ENCODE results near the gene TECTA.

TECTA gene

DNA sequence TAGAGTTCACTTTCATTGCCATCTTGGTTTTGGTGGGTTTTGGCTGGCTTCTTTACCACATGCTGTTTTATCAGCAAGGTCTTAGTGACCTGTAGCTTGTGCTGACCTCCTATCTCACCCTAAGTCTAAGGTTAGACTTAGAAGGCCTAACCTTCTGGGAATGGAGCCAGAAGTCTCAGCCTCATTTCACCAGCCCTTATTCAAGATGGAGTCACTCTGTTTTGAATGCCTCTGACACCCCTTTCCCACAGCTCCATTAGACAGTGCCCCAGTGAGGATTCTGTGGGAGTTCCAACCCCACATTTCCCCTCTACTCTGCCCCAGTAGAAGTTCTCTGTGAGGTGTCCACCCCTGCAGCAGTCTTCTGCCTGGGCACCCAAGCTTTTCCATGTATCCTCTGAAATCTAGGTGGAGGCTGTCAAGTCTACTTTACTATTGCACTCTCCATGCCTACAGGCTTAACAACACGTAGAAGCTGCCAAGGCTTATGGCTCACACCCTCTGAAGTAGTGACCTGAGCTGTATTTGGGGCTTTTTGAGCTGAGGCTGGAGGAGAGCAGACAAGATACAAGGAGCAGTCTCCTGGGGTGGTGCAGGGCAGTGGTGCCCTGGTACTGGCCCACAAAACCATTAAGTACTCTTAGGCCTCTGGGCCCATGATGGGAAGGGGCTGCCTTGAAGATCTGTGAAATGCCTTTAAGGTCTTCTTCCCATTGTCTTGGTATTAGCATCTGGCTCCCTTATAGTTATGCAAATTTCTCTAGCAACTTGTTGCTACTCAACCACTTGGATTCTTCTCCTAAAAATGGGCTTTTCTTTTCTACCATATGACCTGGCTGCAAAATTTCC lies 125.6 kb downstream of the TECTA start:
- Histone ChIP-seq H3F3A (ENCODE audit: insufficient read depth, low read length) (no peaks in the 10 kb centered on the region), H3K79me2 (ENCODE audit: low read length) (no peaks in the 10 kb centered on the region), H3K4me3 (ENCODE audit: low read length) (no peak overlapping the region), H3K27ac (ENCODE audit: low read length) (no peak overlapping the region), H3K4me2 (ENCODE audit: low read depth, low read length) (no peak overlapping the region), H4K20me1 (ENCODE audit: insufficient read depth, low read length) (no peaks in the 10 kb centered on the region), H3K9ac (ENCODE audit: low read length) (no peak overlapping the region), H3K9me2 (replicated peaks; ENCODE audit: insufficient read depth, low read length) (no peaks in the 10 kb centered on the region), H3K4me1 (ENCODE audit: low read length) (no peaks in the 10 kb centered on the region), H2AFZ (ENCODE audit: low read length) (no peak overlapping the region), H3K27me3 (replicated peaks; ENCODE audit: insufficient read depth, low read length) (no peaks in the 10 kb centered on the region), H3K9me3 (replicated peaks; ENCODE audit: insufficient read depth, low read length) (no peaks in the 10 kb centered on the region), H3K36me3 (replicated peaks; ENCODE audit: insufficient read depth, low read length) (no peaks in the 10 kb centered on the region)
- TF ChIP-seq, protein P1, sequence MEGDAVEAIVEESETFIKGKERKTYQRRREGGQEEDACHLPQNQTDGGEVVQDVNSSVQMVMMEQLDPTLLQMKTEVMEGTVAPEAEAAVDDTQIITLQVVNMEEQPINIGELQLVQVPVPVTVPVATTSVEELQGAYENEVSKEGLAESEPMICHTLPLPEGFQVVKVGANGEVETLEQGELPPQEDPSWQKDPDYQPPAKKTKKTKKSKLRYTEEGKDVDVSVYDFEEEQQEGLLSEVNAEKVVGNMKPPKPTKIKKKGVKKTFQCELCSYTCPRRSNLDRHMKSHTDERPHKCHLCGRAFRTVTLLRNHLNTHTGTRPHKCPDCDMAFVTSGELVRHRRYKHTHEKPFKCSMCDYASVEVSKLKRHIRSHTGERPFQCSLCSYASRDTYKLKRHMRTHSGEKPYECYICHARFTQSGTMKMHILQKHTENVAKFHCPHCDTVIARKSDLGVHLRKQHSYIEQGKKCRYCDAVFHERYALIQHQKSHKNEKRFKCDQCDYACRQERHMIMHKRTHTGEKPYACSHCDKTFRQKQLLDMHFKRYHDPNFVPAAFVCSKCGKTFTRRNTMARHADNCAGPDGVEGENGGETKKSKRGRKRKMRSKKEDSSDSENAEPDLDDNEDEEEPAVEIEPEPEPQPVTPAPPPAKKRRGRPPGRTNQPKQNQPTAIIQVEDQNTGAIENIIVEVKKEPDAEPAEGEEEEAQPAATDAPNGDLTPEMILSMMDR (IDR thresholded peaks at IDR 0.05; ENCODE audit: low read length): no peak
- TF ChIP-seq EZH2 (optimal IDR thresholded peaks at IDR 0.05; ENCODE audit: low read depth, low read length): no peak
- no peak for TF ChIP-seq EZH2phosphoT487 (IDR thresholded peaks at IDR 0.05; ENCODE audit: low read length)
- DNase-seq: no peak

- H3K9me2 ChIP-seq (replicated peaks; ENCODE audit: insufficient read depth, low read length): no peaks in the 10 kb centered on the region
- no peaks in the 10 kb centered on the region for H3F3A ChIP-seq (ENCODE audit: insufficient read depth, low read length)
- no peak overlapping the region for H2AFZ ChIP-seq (ENCODE audit: low read length)
- H4K20me1 ChIP-seq (ENCODE audit: insufficient read depth, low read length): no peaks in the 10 kb centered on the region
- TF ChIP-seq, protein P1 (IDR thresholded peaks at IDR 0.05; ENCODE audit: low read length): no peak
- TF ChIP-seq EZH2phosphoT487 (IDR thresholded peaks at IDR 0.05; ENCODE audit: low read length) (no peak), EZH2 (optimal IDR thresholded peaks at IDR 0.05; ENCODE audit: low read depth, low read length) (no peak)
- H3K36me3 ChIP-seq (replicated peaks; ENCODE audit: insufficient read depth, low read length): no peaks in the 10 kb centered on the region
- H3K79me2 ChIP-seq (ENCODE audit: low read length): no peaks in the 10 kb centered on the region
- H3K4me2 ChIP-seq (ENCODE audit: low read depth, low read length): no peak overlapping the region
- H3K9me3 ChIP-seq (replicated peaks; ENCODE audit: insufficient read depth, low read length): no peaks in the 10 kb centered on the region
- H3K27ac ChIP-seq (ENCODE audit: low read length): no peak overlapping the region
- no peak overlapping the region for H3K9ac ChIP-seq (ENCODE audit: low read length)
- H3K27me3 ChIP-seq (replicated peaks; ENCODE audit: insufficient read depth, low read length): no peaks in the 10 kb centered on the region
- no peaks in the 10 kb centered on the region for H3K4me1 ChIP-seq (ENCODE audit: low read length)
- H3K4me3 ChIP-seq (ENCODE audit: low read length): no peak overlapping the region
- DNase-seq: no peak
Observed at GRCh38 chr11:121228851-121229250, 127.8 kb downstream of the TECTA start.

GRCh38 chr11:121229495-121230215 lies 128.6 kb downstream of the TECTA start:
- Histone ChIP-seq H3K27me3 (replicated peaks; ENCODE audit: insufficient read depth, low read length) (peaks cover 2% of the 10 kb centered on the region), H3K9me2 (replicated peaks; ENCODE audit: insufficient read depth, low read length) (no peaks in the 10 kb centered on the region), H3F3A (ENCODE audit: insufficient read depth, low read length) (no peaks in the 10 kb centered on the region), H3K4me1 (ENCODE audit: low read length) (no peaks in the 10 kb centered on the region), H3K9ac (ENCODE audit: low read length) (no peak overlapping the region), H3K79me2 (ENCODE audit: low read length) (no peaks in the 10 kb centered on the region), H4K20me1 (ENCODE audit: insufficient read depth, low read length) (no peaks in the 10 kb centered on the region), H2AFZ (ENCODE audit: low read length) (no peak overlapping the region), H3K36me3 (replicated peaks; ENCODE audit: insufficient read depth, low read length) (no peaks in the 10 kb centered on the region), H3K4me2 (ENCODE audit: low read depth, low read length) (no peak overlapping the region), H3K4me3 (ENCODE audit: low read length) (no peak overlapping the region), H3K27ac (ENCODE audit: low read length) (no peak overlapping the region), H3K9me3 (replicated peaks; ENCODE audit: insufficient read depth, low read length) (no peaks in the 10 kb centered on the region)
- no peak for TF ChIP-seq EZH2 (optimal IDR thresholded peaks at IDR 0.05; ENCODE audit: low read depth, low read length)
- no peak for TF ChIP-seq EZH2phosphoT487 (IDR thresholded peaks at IDR 0.05; ENCODE audit: low read length)
- no peak for DNase-seq

All from MM.1S (cell line).